HCT116 (cell line): ENCODE measurements around the gene C5orf24. TPM values are rescaled to one million over a fixed set of nuclear protein-coding genes. Genes with fewer than 3 reads are reported as not detected.

Experiments used
- ATAC-seq: fragments of 200-7000 bp; cut with Tn5 transposase; 2 replicates; pipeline ENCODE4 v1.9.1; 2020; ENCODE audit warnings: mild to moderate bottlenecking, moderate library complexity
- BruUV-seq: library from RNA; stranded (reverse); fragments of 400-500 nt; replicated peaks from 2 replicates; lab custom pipeline; 2021; lab: Mats Ljungman, UMichigan
- CTCF ChIA-PET: fragments of 300-600 bp; sonication (Branson Sonifier 250); formaldehyde crosslinking; loops from one replicate; lab custom pipeline; 2021; ENCODE audit warnings: antibody characterized with exemption; lab: Charles Lee
- POLR2A ChIA-PET: fragments of 300-600, 350-600 bp; sonication (Branson Sonifier 250); formaldehyde crosslinking; loops from one replicate; lab custom pipeline; 2021; ENCODE audit warnings: antibody characterized with exemption; lab: Charles Lee
- RAD21 ChIA-PET, 2 experiments: fragments of 300-600 bp; sonication (Branson Sonifier 250); formaldehyde crosslinking; loops; one replicate each; lab custom pipeline; 2023; ENCODE audit warnings: low total read pairs in 2 of 2; ENCODE audit not compliant: uncharacterized antibody in 2 of 2, unreplicated experiment in 2 of 2, low non-redundant PET in 1 of 2; lab: Charles Lee
- DNase-seq: peaks from one replicate; pipeline ENCODE4 v3.0.0-alpha.2; 2010; ENCODE audit warnings: low read depth, low spot score
- H2AFZ ChIP-seq: fragments of 200-600 bp; shearing (Covaris generic), sonication (generic); 2 replicates; pipeline ENCODE4 v1.6.1; 2017; ENCODE audit warnings: low read depth, mixed run types, mixed read lengths, antibody characterized with exemption, low read length; ENCODE audit not compliant: poor library complexity, severe bottlenecking
- H3K27ac ChIP-seq: 2 replicates; pipeline ENCODE4 v1.5.1; 2012; ENCODE audit warnings: low read depth, low read length
- H3K27me3 ChIP-seq: fragments of 200-600 bp; sonication (generic); 2 replicates; pipeline ENCODE4 v1.6.1; 2016; ENCODE audit warnings: mixed run types, low read length, mixed read lengths; ENCODE audit not compliant: insufficient read depth
- H3K36me3 ChIP-seq, 2 experiments: fragments of 200-500 bp in 1 of 2; fragments of 200-600 bp in 1 of 2; sonication (Bioruptor generic) in 1 of 2; sonication (generic) in 1 of 2; 2 replicates each; pipeline versions ENCODE4 v1.5.1 to v1.6.1; 2014 to 2016; ENCODE audit warnings: low read length in 2 of 2, inconsistent platforms in 1 of 2, mixed read lengths in 1 of 2, mixed run types in 1 of 2; ENCODE audit not compliant: insufficient read depth in 2 of 2, control insufficient read depth in 1 of 2
- H3K4me1 ChIP-seq, 2 experiments: fragments of 200-600 bp in 1 of 2; sonication (generic) in 1 of 2; 2 replicates each; pipeline versions ENCODE4 v1.5.1 to v1.6.1; 2012 to 2017; ENCODE audit warnings: low read length in 2 of 2, inconsistent platforms in 1 of 2, mild to moderate bottlenecking in 1 of 2, mixed read lengths in 1 of 2, mixed run types in 1 of 2, moderate library complexity in 1 of 2; ENCODE audit not compliant: insufficient read depth in 2 of 2, control insufficient read depth in 1 of 2
- H3K4me2 ChIP-seq: fragments of 200-600 bp; sonication (generic); 2 replicates; pipeline ENCODE4 v1.6.1; 2017; ENCODE audit warnings: mixed run types, low read length, mixed read lengths
- H3K4me3 ChIP-seq, 2 experiments: fragments of 200-600 bp in 1 of 2; sonication (generic) in 1 of 2; replicated peaks in 1 of 2; 2 replicates each; pipeline ENCODE4 v1.5.1; 2011 to 2016; ENCODE audit warnings: low read length in 2 of 2, control low read depth in 1 of 2, low read depth in 1 of 2, mild to moderate bottlenecking in 1 of 2, mixed read lengths in 1 of 2, mixed run types in 1 of 2
- H3K79me2 ChIP-seq: fragments of 200-600 bp; sonication (generic); 2 replicates; pipeline ENCODE4 v1.6.1; 2017; ENCODE audit warnings: mild to moderate bottlenecking, mixed run types, low read length, moderate library complexity, mixed read lengths; ENCODE audit not compliant: insufficient read depth
- H3K9ac ChIP-seq: fragments of 200-600 bp; sonication (generic); 2 replicates; pipeline ENCODE4 v1.6.1; 2016; ENCODE audit warnings: low read length, mixed read lengths
- H3K9me2 ChIP-seq: fragments of 200-600 bp; sonication (generic), shearing (Covaris generic); 2 replicates; pipeline ENCODE4 v1.6.1; 2017; ENCODE audit warnings: mixed run types, mild to moderate bottlenecking, moderate library complexity; ENCODE audit not compliant: insufficient read depth
- H3K9me3 ChIP-seq, 2 experiments: fragments of 200-500 bp in 1 of 2; fragments of 200-600 bp in 1 of 2; sonication (Bioruptor generic) in 1 of 2; sonication (generic) in 1 of 2; 2 replicates each; pipeline ENCODE4 v1.6.1; 2014 to 2017; ENCODE audit warnings: low read length in 2 of 2, mixed read lengths in 2 of 2, inconsistent platforms in 1 of 2, low read depth in 1 of 2, mild to moderate bottlenecking in 1 of 2, mixed run types in 1 of 2, moderate library complexity in 1 of 2; ENCODE audit not compliant: control insufficient read depth in 1 of 2, insufficient read depth in 1 of 2
- H4K20me1 ChIP-seq: fragments of 200-600 bp; sonication (generic), shearing (Covaris generic); 2 replicates; pipeline ENCODE4 v1.6.1; 2017; ENCODE audit warnings: mixed run types, mild to moderate bottlenecking, moderate library complexity; ENCODE audit not compliant: insufficient read depth
- CBX3 ChIP-seq: IDR thresholded peaks from 2 replicates; pipeline ENCODE4 v1.6.1; 2012; ENCODE audit warnings: low read depth
- FOSL1 ChIP-seq: IDR thresholded peaks from 2 replicates; pipeline ENCODE4 v1.6.1; 2012; ENCODE audit warnings: low read depth
- JUND ChIP-seq: IDR thresholded peaks from 2 replicates; pipeline ENCODE4 v1.6.1; 2012
- RAD21 ChIP-seq: IDR thresholded peaks from 2 replicates; pipeline ENCODE4 v1.6.1; 2012; ENCODE audit warnings: low read depth, mild to moderate bottlenecking
- TCF7L2 ChIP-seq: IDR thresholded peaks from 2 replicates; pipeline ENCODE4 v1.7.0; 2011; ENCODE audit warnings: borderline replicate concordance, inconsistent platforms; ENCODE audit not compliant: insufficient read depth, insufficient read length; ENCODE audit errors: extremely low read depth
- ZFX ChIP-seq: fragments of 450-650 bp; IDR thresholded peaks from 2 replicates; pipeline ENCODE4 v1.6.1; 2017
- intact Hi-C: fragments of 100-400 bp; cut with micrococcal nuclease; formaldehyde crosslinking; loops from 2 replicates; pipeline ENCODE4 v1.10.0; 2022
- total RNA-seq: library from RNA; stranded (reverse); gene quantifications from one replicate; pipeline ENCODE4 v1.2.1, GENCODE V29; 2021; ENCODE audit not compliant: unreplicated experiment
- TF ChIP-seq, protein P1 (sequence below), 3 experiments: fragments of 200-600 bp in 1 of 3; sonication (generic) in 1 of 3; IDR thresholded peaks in 2 of 3; conservative IDR thresholded peaks in 1 of 3; 2 replicates each; pipeline ENCODE4 v1.5.1; 2012 to 2017; ENCODE audit warnings: low read depth in 2 of 3, low read length in 2 of 3, antibody characterized with exemption in 1 of 3, borderline replicate concordance in 1 of 3, control low read depth in 1 of 3, mild to moderate bottlenecking in 1 of 3, mixed read lengths in 1 of 3, mixed run types in 1 of 3, moderate library complexity in 1 of 3; ENCODE audit not compliant: insufficient read depth in 1 of 3
- TF ChIP-seq, protein P2 (sequence below): IDR thresholded peaks from 2 replicates; pipeline ENCODE4 v1.6.1; 2012; ENCODE audit warnings: low read depth

Gene C5orf24
- total RNA-seq, 1 experiment from 2014 or later, result 46.9 TPM

DNA sequence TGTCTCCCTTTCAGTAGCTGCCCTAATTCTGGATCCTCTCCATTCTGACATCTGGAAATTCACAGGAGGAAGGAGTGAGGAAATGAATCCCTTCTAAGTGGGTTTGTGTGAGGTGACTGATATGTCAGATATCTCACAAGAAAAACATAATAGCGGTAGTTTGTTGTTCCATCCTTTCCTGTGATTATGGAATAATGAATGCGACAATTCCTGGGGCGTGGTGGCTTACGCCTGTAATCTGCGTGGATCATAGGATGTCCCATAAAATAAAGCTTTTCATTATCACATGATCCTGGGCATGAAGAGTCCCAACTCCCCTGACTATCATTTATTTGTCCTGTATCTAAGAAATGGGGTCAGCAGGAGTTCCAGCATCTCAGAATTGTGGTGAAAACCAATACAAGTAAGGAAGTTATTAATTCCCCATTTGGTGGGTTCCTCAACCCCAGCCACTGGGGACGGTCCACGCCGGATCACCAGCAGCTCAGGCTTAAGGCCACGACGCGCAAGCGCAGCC lies 375 bp upstream of the C5orf24 start:
- Histone ChIP-seq H3K4me2 (peak overlapping the region; percentile 74), H3K4me1 (peaks cover 33 to 50% of the 10 kb centered on the region in 2 experiments), H3K79me2 (peaks cover 44% of the 10 kb centered on the region), H2AFZ (no peak overlapping the region), H4K20me1 (no peaks in the 10 kb centered on the region), H3K36me3 (peaks cover under 1 to 5% of the 10 kb centered on the region in 2 experiments; a peak in 1 of 4 replicates), H3K9me3 (no peaks in the 10 kb centered on the region), H3K27me3 (no peaks in the 10 kb centered on the region), H3K9me2 (no peaks in the 10 kb centered on the region), H3K27ac (peak overlapping the region; percentile 93), H3K4me3 (peak overlapping the region; percentile 28 to 96), H3K9ac (peak overlapping the region; percentile 98)
- TSS peak; percentile 97 for BruUV-seq
- DNase-seq (no peak), ATAC-seq (peak; percentile 7)
- TF ChIP-seq CBX3, result no peak
- no peak for TF ChIP-seq FOSL1
- TF ChIP-seq, protein P1, sequence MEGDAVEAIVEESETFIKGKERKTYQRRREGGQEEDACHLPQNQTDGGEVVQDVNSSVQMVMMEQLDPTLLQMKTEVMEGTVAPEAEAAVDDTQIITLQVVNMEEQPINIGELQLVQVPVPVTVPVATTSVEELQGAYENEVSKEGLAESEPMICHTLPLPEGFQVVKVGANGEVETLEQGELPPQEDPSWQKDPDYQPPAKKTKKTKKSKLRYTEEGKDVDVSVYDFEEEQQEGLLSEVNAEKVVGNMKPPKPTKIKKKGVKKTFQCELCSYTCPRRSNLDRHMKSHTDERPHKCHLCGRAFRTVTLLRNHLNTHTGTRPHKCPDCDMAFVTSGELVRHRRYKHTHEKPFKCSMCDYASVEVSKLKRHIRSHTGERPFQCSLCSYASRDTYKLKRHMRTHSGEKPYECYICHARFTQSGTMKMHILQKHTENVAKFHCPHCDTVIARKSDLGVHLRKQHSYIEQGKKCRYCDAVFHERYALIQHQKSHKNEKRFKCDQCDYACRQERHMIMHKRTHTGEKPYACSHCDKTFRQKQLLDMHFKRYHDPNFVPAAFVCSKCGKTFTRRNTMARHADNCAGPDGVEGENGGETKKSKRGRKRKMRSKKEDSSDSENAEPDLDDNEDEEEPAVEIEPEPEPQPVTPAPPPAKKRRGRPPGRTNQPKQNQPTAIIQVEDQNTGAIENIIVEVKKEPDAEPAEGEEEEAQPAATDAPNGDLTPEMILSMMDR (IDR thresholded peaks at IDR 0.05 in 2 of 3, conservative IDR thresholded peaks at IDR 0.05 in 1 of 3; ENCODE audit: borderline replicate concordance in 1 of 3, insufficient read depth in 1 of 3, low read depth in 2 of 3, low read length in 2 of 3), result no peak
- no peak for TF ChIP-seq ZFX
- TF ChIP-seq, protein P2, sequence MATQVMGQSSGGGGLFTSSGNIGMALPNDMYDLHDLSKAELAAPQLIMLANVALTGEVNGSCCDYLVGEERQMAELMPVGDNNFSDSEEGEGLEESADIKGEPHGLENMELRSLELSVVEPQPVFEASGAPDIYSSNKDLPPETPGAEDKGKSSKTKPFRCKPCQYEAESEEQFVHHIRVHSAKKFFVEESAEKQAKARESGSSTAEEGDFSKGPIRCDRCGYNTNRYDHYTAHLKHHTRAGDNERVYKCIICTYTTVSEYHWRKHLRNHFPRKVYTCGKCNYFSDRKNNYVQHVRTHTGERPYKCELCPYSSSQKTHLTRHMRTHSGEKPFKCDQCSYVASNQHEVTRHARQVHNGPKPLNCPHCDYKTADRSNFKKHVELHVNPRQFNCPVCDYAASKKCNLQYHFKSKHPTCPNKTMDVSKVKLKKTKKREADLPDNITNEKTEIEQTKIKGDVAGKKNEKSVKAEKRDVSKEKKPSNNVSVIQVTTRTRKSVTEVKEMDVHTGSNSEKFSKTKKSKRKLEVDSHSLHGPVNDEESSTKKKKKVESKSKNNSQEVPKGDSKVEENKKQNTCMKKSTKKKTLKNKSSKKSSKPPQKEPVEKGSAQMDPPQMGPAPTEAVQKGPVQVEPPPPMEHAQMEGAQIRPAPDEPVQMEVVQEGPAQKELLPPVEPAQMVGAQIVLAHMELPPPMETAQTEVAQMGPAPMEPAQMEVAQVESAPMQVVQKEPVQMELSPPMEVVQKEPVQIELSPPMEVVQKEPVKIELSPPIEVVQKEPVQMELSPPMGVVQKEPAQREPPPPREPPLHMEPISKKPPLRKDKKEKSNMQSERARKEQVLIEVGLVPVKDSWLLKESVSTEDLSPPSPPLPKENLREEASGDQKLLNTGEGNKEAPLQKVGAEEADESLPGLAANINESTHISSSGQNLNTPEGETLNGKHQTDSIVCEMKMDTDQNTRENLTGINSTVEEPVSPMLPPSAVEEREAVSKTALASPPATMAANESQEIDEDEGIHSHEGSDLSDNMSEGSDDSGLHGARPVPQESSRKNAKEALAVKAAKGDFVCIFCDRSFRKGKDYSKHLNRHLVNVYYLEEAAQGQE, result no peak
- TF ChIP-seq TCF7L2, result no peak
- TF ChIP-seq RAD21, result no peak
- no peak for TF ChIP-seq JUND
- intact Hi-C loops, result no loop called here
- CTCF ChIA-PET, result interaction anchor here (1.1 kb wide), 1 partner anchor 59 kb away, joined by 7 read pairs; the partner anchor contains the start of gene PCBD2
- RAD21 ChIA-PET, result no interaction called here
- POLR2A ChIA-PET, result interaction anchor here (0.5 to 1.1 kb wide), 12 partner anchors 8 to 520 kb away, joined by 3 to 10 read pairs (median 4); partner anchors contain the start of genes CAMLG and PCBD2
